Activated naive CD8-positive, alpha-beta T cell treated with anti-CD3 and anti-CD28 coated beads, Interleukin-2, amount 10 ng/mL, durations not matched to agents 7 days and 5 days (primary cell): ENCODE measurements around the gene ROGDI. TPM values are rescaled to one million over a fixed set of nuclear protein-coding genes. Genes with fewer than 3 reads are reported as not detected.
"Not testable (repeated sequence)": the region's sequence is repeated elsewhere in the genome, so short reads cannot be mapped to it uniquely, and the experiment has no call there.

Experiments
- ATAC-seq: fragments of 150-1000 bp; cut with Tn5 transposase; one replicate; pipeline ENCODE4 v1.10.0; 2021; ENCODE audit warnings: low read depth, moderate library complexity
- POLR2A ChIA-PET: fragments of 350-600 bp; sonication (Branson Sonifier 250); formaldehyde crosslinking; loops from one replicate; lab custom pipeline; 2021; ENCODE audit warnings: antibody characterized with exemption; lab: Charles Lee
- DNase-seq: peaks from one replicate; pipeline ENCODE4 v3.0.0; 2021
- H3K27ac Mint-ChIP-seq: one replicate; pipeline ENCODE4 v1.8.0; 2022; ENCODE audit warnings: mild to moderate bottlenecking, mixed read lengths
- H3K27me3 Mint-ChIP-seq: one replicate; pipeline ENCODE4 v1.8.0; 2022; ENCODE audit warnings: mild to moderate bottlenecking, moderate library complexity, mixed read lengths
- H3K36me3 Mint-ChIP-seq: one replicate; pipeline ENCODE4 v1.8.0; 2021; ENCODE audit warnings: mild to moderate bottlenecking, mixed read lengths
- H3K4me1 Mint-ChIP-seq: one replicate; pipeline ENCODE4 v1.8.0; 2021; ENCODE audit warnings: mixed read lengths
- H3K4me3 Mint-ChIP-seq: one replicate; pipeline ENCODE4 v1.8.0; 2022; ENCODE audit warnings: mild to moderate bottlenecking, moderate library complexity, mixed read lengths
- H3K9me3 Mint-ChIP-seq: one replicate; pipeline ENCODE4 v1.8.0; 2021; ENCODE audit warnings: mixed read lengths
- total RNA-seq, 2 experiments: library from RNA; stranded (reverse); gene quantifications; one replicate each; pipeline ENCODE4 v1.2.3, GENCODE V29; 2021

ROGDI gene
- total RNA-seq, 2 experiments from 2014 or later, result 9.5 to 10.3 TPM

DNA sequence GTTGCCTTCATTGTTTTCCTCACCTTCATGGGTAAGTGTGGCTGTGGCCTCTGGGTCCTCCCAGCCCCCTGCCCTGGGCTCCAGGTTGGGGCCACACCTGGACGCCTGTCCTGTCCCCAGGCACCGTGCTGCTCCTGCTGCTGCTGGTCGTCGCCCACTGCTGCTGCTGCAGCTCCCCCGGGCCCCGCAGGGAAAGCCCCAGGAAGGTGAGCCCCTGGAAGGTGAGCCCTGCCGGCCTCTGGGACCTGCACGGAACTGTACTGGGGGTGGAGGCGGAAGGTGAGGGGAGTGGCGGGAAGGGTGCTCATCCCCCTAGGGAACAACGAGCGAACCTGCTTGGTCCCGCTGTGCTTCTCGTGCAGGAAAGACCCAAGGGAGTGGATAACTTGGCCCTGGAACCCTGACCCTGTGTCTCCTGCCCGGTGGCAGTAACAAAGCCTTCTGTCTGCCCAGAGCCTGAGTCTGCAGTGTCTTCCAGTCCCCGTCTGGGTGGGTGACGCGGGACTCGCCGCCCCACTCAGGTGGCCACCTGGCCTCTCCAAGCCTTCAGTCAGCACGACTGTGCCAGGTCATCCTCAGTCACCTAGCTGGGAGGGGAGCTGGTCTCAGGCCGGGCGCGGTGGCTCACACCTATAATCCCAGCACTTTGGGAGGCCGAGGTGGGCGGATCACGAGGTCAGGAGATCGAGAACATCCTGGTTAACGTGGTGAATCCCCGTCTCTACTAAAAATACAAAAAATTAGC is 6.4 kb downstream of the ROGDI start:
- no peaks in the 10 kb centered on the region for H3K9me3 Mint-ChIP-seq
- DNase-seq (no peak), ATAC-seq (no peak)
- peaks cover 7% of the 10 kb centered on the region for H3K4me1 Mint-ChIP-seq
- no peak overlapping the region for H3K4me3 Mint-ChIP-seq
- H3K27ac Mint-ChIP-seq, result no peak overlapping the region
- H3K27me3 Mint-ChIP-seq, result no peaks in the 10 kb centered on the region
- no peaks in the 10 kb centered on the region for H3K36me3 Mint-ChIP-seq
- POLR2A ChIA-PET, result interaction anchor here (0.7 to 0.8 kb wide), 2 partner anchors 9 to 11 kb away, joined by 3 to 4 read pairs; no protein-coding TSS in a partner anchor

DNA sequence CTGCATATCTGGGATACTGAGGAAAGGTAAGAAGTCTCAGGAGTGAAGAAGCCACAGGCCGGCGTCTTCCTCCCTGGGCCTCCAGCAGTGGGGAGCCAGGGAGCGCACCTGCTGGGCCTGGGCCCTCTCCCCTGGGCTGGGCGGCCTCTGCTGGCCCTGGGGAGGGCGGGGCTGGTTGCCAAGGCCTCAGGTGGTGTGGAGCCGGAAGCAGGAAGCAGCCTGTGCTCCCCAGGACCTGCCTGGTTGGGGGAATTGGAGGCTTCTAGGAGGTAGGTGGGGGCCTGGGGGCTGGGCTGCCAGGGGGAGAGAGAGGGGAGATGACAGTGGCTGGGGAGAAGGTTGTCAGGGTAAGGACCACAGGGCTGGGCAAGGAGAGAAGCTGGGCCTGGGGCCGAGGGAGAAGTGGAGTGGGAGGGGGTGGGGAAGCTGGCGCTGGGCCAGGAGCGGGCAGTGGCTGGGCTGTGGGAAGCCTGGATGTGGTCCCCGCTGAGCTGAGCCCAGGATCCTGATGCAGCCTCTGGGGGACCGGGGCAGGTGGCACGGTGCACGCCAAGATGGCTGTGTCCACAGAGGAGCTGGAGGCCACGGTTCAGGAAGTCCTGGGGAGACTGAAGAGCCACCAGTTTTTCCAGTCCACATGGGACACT is 7.1 kb downstream of the ROGDI start, which contains the start of gene SMIM22:
SMIM22 (plus strand) TSS at position 189 of the 647 bp plus-strand sequence; CDS start at position 555, 366 bp downstream.
- POLR2A ChIA-PET, result no interaction called here
- Mint-ChIP-seq H3K36me3 (no peaks in the 10 kb centered on the region), H3K4me1 (peaks cover 2% of the 10 kb centered on the region), H3K27ac (no peak within 1 kb of the TSS), H3K4me3 (no peak within 1 kb of the TSS), H3K9me3 (no peaks in the 10 kb centered on the region), H3K27me3 (no peaks in the 10 kb centered on the region)
- ATAC-seq (no peak), DNase-seq (no peak)

- no peaks in the 10 kb centered on the region for H3K9me3 Mint-ChIP-seq
- no peaks in the 10 kb centered on the region for H3K36me3 Mint-ChIP-seq
- DNase-seq, result no peak
- H3K27ac Mint-ChIP-seq, result no peak overlapping the region
- POLR2A ChIA-PET, result interaction anchor here (0.7 kb wide), 1 partner anchor 9 kb away, joined by 3 read pairs; the partner anchor contains the start of gene ROGDI
- H3K4me1 Mint-ChIP-seq, result peaks cover 2% of the 10 kb centered on the region
- no peak overlapping the region for H3K4me3 Mint-ChIP-seq
- ATAC-seq, result no peak
- H3K27me3 Mint-ChIP-seq, result peaks cover 2% of the 10 kb centered on the region
These were observed 9.4 kb downstream of the ROGDI start for GRCh38 chr16:4792951-4793513.

- ATAC-seq (no peak), DNase-seq (no peak)
- Mint-ChIP-seq H3K4me1 (peaks cover 2% of the 10 kb centered on the region), H3K27ac (no peak overlapping the region), H3K27me3 (peaks cover 2% of the 10 kb centered on the region), H3K36me3 (no peaks in the 10 kb centered on the region), H3K4me3 (no peak overlapping the region), H3K9me3 (no peaks in the 10 kb centered on the region)
- POLR2A ChIA-PET, result no interaction called here
These were observed 11.6 kb downstream of the ROGDI start for GRCh38 chr16:4790871-4791270.

DNA sequence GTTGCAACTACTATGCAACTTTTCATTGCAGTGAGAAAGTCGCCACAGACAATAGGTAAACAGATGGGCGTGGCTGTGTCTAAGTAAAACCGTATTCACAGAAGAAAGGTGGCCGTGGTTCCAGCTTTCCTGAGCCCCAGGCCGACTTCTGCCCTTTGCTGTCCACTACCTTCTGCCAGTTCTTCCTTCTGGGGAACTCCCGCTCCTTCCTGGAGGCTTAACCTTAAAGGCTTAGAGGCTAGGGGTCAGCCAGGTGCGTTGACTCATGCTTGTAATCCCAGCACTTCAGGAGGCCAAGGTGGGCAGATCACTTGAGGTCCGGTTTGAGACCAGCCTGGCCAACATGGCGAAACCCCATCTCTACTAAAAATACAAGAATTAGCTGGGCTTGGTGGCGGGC is 12.2 kb downstream of the ROGDI start:
- no peaks in the 10 kb centered on the region for H3K36me3 Mint-ChIP-seq
- DNase-seq (no peak), ATAC-seq (no peak)
- POLR2A ChIA-PET, result no interaction called here
- no peak overlapping the region for H3K27ac Mint-ChIP-seq
- H3K4me3 Mint-ChIP-seq, result no peak overlapping the region
- peaks cover 2% of the 10 kb centered on the region for H3K4me1 Mint-ChIP-seq
- H3K27me3 Mint-ChIP-seq, result peaks cover 2% of the 10 kb centered on the region
- no peaks in the 10 kb centered on the region for H3K9me3 Mint-ChIP-seq

DNA sequence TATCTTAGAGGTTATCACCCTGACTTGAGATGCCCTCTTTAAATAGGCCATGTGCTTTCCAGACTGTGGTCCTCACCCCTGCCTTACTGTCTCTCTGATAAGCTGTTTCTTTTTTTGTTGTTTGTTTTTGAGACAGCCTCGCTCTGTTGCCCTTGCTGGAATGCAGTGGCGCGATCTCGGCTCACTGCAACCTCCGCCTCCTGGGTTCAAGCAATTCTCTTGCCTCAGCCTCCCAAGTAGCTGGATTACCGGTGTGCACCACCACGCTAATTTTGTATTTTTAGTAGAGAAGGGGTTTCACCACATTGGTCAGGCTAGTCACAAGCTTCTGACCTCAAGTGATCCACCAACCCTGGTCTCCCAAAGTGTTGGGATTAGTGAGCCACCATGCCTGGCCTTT is 13.5 kb downstream of the ROGDI start:
- Mint-ChIP-seq H3K27ac (no peak overlapping the region), H3K27me3 (peaks cover 2% of the 10 kb centered on the region), H3K36me3 (no peaks in the 10 kb centered on the region), H3K9me3 (no peaks in the 10 kb centered on the region), H3K4me1 (peaks cover 2% of the 10 kb centered on the region), H3K4me3 (no peak overlapping the region)
- no peak for ATAC-seq
- no peak for DNase-seq
- POLR2A ChIA-PET, result interaction anchor here (1.3 kb wide), 1 partner anchor 54 kb away, joined by 3 read pairs; the partner anchor contains the start of genes ANKS3 and DNAAF8

- H3K27me3 Mint-ChIP-seq, result peaks cover 2% of the 10 kb centered on the region
- H3K36me3 Mint-ChIP-seq, result no peaks in the 10 kb centered on the region
- H3K9me3 Mint-ChIP-seq, result no peaks in the 10 kb centered on the region
- DNase-seq, result no peak
- H3K27ac Mint-ChIP-seq, result no peak overlapping the region
- peaks cover 2% of the 10 kb centered on the region for H3K4me1 Mint-ChIP-seq
- ATAC-seq, result no peak
- no peak overlapping the region for H3K4me3 Mint-ChIP-seq
- POLR2A ChIA-PET, result interaction anchor here (1.3 kb wide), 1 partner anchor 54 kb away, joined by 3 read pairs; the partner anchor contains the start of genes ANKS3 and DNAAF8
These were observed 13.9 kb downstream of the ROGDI start for GRCh38 chr16:4788489-4788889.

- Mint-ChIP-seq H3K4me1 (peaks cover 2% of the 10 kb centered on the region), H3K36me3 (no peaks in the 10 kb centered on the region), H3K27me3 (peaks cover 2% of the 10 kb centered on the region), H3K9me3 (no peaks in the 10 kb centered on the region), H3K27ac (no peak within 1 kb of the TSS), H3K4me3 (no peak within 1 kb of the TSS)
- ATAC-seq, result no peak
- DNase-seq, result no peak
- POLR2A ChIA-PET, result interaction anchor here (0.5 to 1.3 kb wide), 2 partner anchors 8 to 53 kb away, joined by 3 read pairs; partner anchors contain the start of genes ANKS3 and DNAAF8
These were observed 14.6 kb downstream of the ROGDI start, which contains the start of gene SEPTIN12 for GRCh38 chr16:4787627-4788482. Gene SEPTIN12 (minus strand): TSS chr16:4788345. CDS start chr16:4787645, 700 bp downstream.

GRCh38 chr16:4787068-4787467 is 15.4 kb downstream of the ROGDI start:
- Mint-ChIP-seq H3K36me3 (no peaks in the 10 kb centered on the region), H3K9me3 (no peaks in the 10 kb centered on the region), H3K4me3 (no peak overlapping the region), H3K4me1 (peaks cover 2% of the 10 kb centered on the region), H3K27ac (no peak overlapping the region), H3K27me3 (peaks cover 2% of the 10 kb centered on the region)
- ATAC-seq, result no peak
- DNase-seq, result no peak
- POLR2A ChIA-PET, result interaction anchor here (0.5 kb wide), 1 partner anchor 9 kb away, joined by 3 read pairs; no protein-coding TSS in a partner anchor

- H3K36me3 Mint-ChIP-seq, result no peaks in the 10 kb centered on the region
- H3K9me3 Mint-ChIP-seq, result no peaks in the 10 kb centered on the region
- H3K27me3 Mint-ChIP-seq, result peaks cover 2% of the 10 kb centered on the region
- H3K4me3 Mint-ChIP-seq, result no peak overlapping the region
- no peak for ATAC-seq
- POLR2A ChIA-PET, result interaction anchor here (0.6 to 0.8 kb wide), 2 partner anchors 11 to 435 kb away, joined by 3 to 4 read pairs; partner anchors contain the start of gene PAM16
- H3K4me1 Mint-ChIP-seq, result no peaks in the 10 kb centered on the region
- no peak overlapping the region for H3K27ac Mint-ChIP-seq
- no peak for DNase-seq
These were observed 16.5 kb downstream of the ROGDI start for GRCh38 chr16:4785758-4786433.

DNA sequence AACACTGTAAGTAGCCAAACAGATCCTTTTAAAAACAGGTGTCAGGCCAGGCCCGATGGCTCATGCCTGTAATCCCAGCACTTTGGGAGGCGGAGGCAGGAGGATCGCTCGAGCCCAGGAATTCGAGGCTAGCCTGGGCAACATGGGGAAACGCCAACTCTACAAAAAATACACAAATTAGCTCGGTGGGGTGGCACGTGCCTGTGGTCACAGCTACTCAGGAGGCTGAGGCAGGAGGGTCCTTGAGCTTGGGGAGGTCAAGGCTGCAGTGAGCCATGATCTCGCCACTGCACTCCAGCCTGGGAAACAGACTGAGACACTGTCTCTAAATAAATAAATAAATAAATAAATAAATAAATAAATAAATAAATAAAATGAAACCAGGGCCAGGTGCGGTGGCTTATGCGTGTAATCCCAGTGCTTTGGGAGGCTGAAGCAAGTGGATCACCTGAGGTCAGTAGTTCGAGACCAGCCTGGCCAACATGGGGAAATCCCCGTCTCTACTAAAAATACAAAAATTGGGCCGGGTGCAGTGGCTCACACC is 17.9 kb downstream of the ROGDI start:
- H3K4me1 Mint-ChIP-seq, ATAC-seq, H3K27me3 Mint-ChIP-seq, DNase-seq, H3K4me3 Mint-ChIP-seq, H3K27ac Mint-ChIP-seq, H3K36me3 Mint-ChIP-seq, H3K9me3 Mint-ChIP-seq: not testable (repeated sequence)
- POLR2A ChIA-PET, result interaction anchor here (0.7 kb wide), 1 partner anchor 18 kb away, joined by 3 read pairs; the partner anchor contains the start of gene ROGDI

GRCh38 chr16:4783951-4784336 is 18.5 kb downstream of the ROGDI start:
- Mint-ChIP-seq H3K9me3 (no peaks in the 10 kb centered on the region), H3K27ac (no peak overlapping the region), H3K4me1 (no peaks in the 10 kb centered on the region), H3K4me3 (no peak overlapping the region), H3K36me3 (no peaks in the 10 kb centered on the region), H3K27me3 (no peaks in the 10 kb centered on the region)
- POLR2A ChIA-PET, result no interaction called here
- ATAC-seq (no peak), DNase-seq (no peak)
